OCI-LY7 (cell line): ENCODE data around the gene ANKK1.

Experiments used
- EZH2phosphoT487 ChIP-seq: fragments of 200-600 bp; sonication (generic); IDR thresholded peaks from 2 replicates; pipeline ENCODE4 v1.6.1; 2018; ENCODE audit warnings: low read depth, borderline replicate concordance, mild to moderate bottlenecking, mixed run types, antibody characterized with exemption, low read length, moderate library complexity, mixed read lengths
- TF ChIP-seq, protein P1 (sequence below): fragments of 200-600 bp; sonication (generic); conservative IDR thresholded peaks from 2 replicates; pipeline ENCODE4 v1.5.1; 2014; ENCODE audit warnings: mild to moderate bottlenecking, antibody characterized with exemption, low read length, moderate library complexity, mixed read lengths

DNA sequence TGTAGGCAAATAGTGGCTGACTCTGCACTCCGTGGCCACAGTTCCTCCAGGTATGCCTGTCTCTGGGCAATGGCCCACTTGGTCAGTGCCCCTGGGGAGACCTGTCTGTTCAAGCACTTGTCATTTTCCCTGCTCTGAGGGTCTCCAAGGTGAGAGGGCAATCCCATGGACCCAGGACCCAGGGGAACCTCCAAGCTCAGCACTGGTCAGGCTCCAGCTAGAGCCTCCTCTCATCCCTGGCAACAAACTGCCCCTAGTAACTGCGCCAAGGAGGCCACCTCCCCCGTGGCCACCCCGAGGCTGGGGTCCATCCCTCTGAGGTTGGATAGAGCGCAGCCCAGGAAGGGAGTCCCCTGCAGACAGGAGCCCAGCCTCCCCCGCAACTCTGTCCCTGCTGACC, 713 bp upstream of the ANKK1 start:
- TF ChIP-seq, protein P1, sequence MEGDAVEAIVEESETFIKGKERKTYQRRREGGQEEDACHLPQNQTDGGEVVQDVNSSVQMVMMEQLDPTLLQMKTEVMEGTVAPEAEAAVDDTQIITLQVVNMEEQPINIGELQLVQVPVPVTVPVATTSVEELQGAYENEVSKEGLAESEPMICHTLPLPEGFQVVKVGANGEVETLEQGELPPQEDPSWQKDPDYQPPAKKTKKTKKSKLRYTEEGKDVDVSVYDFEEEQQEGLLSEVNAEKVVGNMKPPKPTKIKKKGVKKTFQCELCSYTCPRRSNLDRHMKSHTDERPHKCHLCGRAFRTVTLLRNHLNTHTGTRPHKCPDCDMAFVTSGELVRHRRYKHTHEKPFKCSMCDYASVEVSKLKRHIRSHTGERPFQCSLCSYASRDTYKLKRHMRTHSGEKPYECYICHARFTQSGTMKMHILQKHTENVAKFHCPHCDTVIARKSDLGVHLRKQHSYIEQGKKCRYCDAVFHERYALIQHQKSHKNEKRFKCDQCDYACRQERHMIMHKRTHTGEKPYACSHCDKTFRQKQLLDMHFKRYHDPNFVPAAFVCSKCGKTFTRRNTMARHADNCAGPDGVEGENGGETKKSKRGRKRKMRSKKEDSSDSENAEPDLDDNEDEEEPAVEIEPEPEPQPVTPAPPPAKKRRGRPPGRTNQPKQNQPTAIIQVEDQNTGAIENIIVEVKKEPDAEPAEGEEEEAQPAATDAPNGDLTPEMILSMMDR: no peak
- TF ChIP-seq EZH2phosphoT487: no peak
